Mucosa of rectum (tissue), 2 donors: ENCODE measurements around the gene LRRC46.

Experiments
- H3K27ac ChIP-seq, 2 donors: one replicate each; pipeline ENCODE4 v1.7.0; 2013; ENCODE audit warnings: inconsistent platforms in 2 of 2, low read depth in 2 of 2, low read length in 2 of 2
- H3K27me3 ChIP-seq, 2 donors: one replicate each; pipeline ENCODE4 v1.7.0; 2013; ENCODE audit warnings: low read length in 2 of 2; ENCODE audit not compliant: control insufficient read depth in 2 of 2, insufficient read depth in 2 of 2
- H3K36me3 ChIP-seq, 2 donors: one replicate each; pipeline ENCODE4 v1.7.0; 2013; ENCODE audit warnings: low read length in 2 of 2; ENCODE audit not compliant: control insufficient read depth in 2 of 2, insufficient read depth in 2 of 2
- H3K4me1 ChIP-seq, 2 donors: one replicate each; pipeline ENCODE4 v1.7.0; 2013; ENCODE audit warnings: low read length in 2 of 2, mild to moderate bottlenecking in 1 of 2; ENCODE audit not compliant: control insufficient read depth in 2 of 2, insufficient read depth in 2 of 2
- H3K4me3 ChIP-seq, 2 donors: one replicate each; pipeline ENCODE4 v1.7.0; 2013; ENCODE audit warnings: low read length in 2 of 2
- H3K9ac ChIP-seq, 2 donors: one replicate each; pipeline ENCODE4 v1.7.0; 2013; ENCODE audit warnings: low read length in 2 of 2, low read depth in 1 of 2, mild to moderate bottlenecking in 1 of 2
- H3K9me3 ChIP-seq, 2 donors: one replicate each; pipeline ENCODE4 v1.7.0; 2013; ENCODE audit warnings: low read length in 2 of 2; ENCODE audit not compliant: control insufficient read depth in 2 of 2
- donor health status: healthy.
- donor health status: Normal muscosa, but diverticular disease.

LRRC46 gene

DNA sequence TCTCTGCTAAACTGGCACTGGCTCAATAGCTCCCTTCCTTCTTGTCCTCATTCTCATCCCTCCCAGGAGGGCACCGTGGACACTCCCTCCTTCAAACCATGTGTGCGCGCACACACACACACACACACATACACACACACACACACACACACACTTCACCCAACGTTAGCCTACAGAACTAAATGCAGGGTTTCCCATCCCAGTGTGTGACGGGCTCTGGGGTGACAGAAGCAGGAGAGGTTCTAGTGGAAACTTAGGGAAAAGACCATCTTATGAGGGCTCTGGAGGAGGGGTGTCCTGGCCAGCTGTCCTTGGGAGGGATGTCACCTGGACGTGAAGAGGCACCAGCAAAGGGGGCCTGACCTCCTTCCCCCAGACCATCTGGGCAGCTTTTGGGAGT lies 29.6 kb upstream of the LRRC46 start:
- Histone ChIP-seq H3K27ac (no peak overlapping the region), H3K4me3 (no peak overlapping the region), H3K4me1 (no peaks in the 10 kb centered on the region), H3K9ac (no peak overlapping the region), H3K27me3 (no peaks in the 10 kb centered on the region), H3K36me3 (peaks cover 4% of the 10 kb centered on the region in 2 donors), H3K9me3 (no peaks in the 10 kb centered on the region)

DNA sequence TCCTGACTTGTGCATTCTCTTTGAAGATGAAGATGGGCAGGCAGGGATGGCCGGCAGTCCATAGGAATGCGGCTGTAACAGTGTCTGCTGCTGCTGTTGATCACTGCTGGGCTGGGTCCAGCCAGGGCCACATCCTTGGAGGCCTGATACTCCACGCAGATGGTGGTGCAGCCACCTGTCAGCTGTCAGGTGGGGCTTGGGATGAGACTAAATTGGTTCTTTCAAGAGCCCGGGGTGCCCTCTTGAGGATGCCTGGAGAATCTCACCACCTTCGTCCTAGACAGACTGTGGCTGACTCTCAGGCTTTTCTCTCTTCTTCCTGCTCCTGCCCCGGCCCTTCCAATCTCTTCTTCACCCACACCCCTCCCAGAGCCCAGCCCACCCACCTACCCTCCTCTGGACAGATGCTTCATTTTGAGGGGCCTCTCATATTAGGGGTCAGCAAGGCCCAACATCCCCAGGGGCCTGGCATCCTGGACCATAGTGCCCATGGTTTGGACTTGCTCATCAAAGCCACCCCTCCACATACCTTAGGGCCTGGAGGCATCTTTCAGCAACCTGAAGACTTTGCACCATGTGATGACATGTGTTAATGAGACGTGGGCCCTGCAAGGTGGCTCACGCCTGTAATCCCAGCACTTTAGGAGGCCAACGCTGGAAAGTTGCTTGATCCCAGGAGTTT lies 29.0 kb upstream of the LRRC46 start:
- Histone ChIP-seq H3K27me3 (no peaks in the 10 kb centered on the region), H3K4me3 (no peak overlapping the region), H3K9ac (no peak overlapping the region), H3K27ac (no peak overlapping the region), H3K9me3 (no peaks in the 10 kb centered on the region), H3K4me1 (no peaks in the 10 kb centered on the region), H3K36me3 (peaks cover 9 to 10% of the 10 kb centered on the region in 2 donors)

DNA sequence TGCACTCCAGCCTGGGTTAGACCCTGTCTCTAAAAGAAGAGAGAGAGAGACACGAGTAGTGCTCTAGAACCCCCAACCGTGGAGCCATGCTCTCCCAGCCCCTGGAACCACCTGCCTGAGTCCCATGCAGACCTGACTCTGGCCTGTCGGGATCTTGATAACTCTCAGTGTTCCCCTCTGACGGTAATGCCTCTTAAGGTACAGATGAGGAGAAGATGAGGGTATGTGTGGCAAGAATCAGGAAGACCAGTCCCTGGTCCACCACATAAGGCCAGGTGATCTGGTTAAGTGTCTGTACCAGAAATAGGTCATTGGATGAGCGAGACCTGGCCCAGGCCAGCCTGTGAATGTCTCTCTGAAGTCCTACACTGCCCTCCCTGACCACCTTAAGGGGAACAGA lies 28.3 kb upstream of the LRRC46 start:
- H3K4me1 ChIP-seq = no peaks in the 10 kb centered on the region
- H3K27me3 ChIP-seq = no peaks in the 10 kb centered on the region
- peaks cover 17% of the 10 kb centered on the region in 2 donors for H3K36me3 ChIP-seq
- no peaks in the 10 kb centered on the region for H3K9me3 ChIP-seq
- H3K27ac ChIP-seq = no peak overlapping the region
- no peak overlapping the region for H3K9ac ChIP-seq
- H3K4me3 ChIP-seq = no peak overlapping the region

DNA sequence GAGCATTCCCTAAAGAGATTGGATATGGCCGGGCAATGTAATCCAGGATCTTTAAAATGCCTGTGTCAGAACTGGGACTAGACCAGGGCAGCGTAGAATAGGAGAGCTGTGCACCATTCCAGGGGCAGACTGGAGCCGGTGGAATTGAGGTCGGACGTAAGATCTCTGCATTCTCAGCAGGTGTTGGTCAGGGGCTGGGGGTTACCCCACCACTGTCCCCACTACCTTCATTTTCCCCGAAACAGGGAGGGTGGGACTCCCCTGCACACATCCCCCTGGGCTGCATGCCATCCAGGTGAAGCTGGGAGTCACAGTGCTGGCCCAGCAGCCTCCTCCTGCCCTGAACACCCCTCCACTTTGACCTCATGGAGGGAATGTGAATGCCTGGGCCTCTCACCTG lies 27.7 kb upstream of the LRRC46 start:
- H3K9me3 ChIP-seq = no peaks in the 10 kb centered on the region
- H3K27ac ChIP-seq = no peak overlapping the region

DNA sequence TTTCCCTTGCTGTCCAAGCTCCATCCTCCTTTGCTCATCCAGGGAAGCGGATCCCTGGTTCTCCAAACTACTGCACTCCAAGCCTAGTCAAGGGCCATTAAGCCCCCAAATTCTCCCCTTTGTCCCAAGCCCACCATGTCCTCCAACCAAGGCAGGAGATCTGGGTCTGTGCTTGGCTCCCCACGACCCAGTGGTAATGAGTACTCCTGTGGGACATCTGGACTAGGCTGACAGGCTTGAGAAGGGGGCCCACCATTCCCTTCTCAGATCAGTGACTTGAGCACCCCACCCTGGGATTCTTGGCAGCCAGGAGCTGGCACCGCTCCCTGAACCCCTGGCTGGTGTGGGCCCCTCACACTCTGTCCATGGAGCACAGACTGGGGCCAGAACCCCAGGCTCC lies 27.0 kb upstream of the LRRC46 start:
- H3K36me3 ChIP-seq = peaks cover 29% of the 10 kb centered on the region in 2 donors
- no peaks in the 10 kb centered on the region for H3K27me3 ChIP-seq
- no peak overlapping the region for H3K9ac ChIP-seq
- no peaks in the 10 kb centered on the region for H3K9me3 ChIP-seq
- no peak overlapping the region for H3K4me3 ChIP-seq
- H3K27ac ChIP-seq = no peak overlapping the region
- peaks cover 0 to under 1% of the 10 kb centered on the region in 2 donors for H3K4me1 ChIP-seq

More for the DNA sequence above, 27.7 kb upstream of the LRRC46 start:
- Histone ChIP-seq H3K36me3 (peaks cover 22% of the 10 kb centered on the region in 2 donors), H3K27me3 (no peaks in the 10 kb centered on the region), H3K4me3 (no peak overlapping the region), H3K9ac (no peak overlapping the region), H3K4me1 (no peaks in the 10 kb centered on the region)

DNA sequence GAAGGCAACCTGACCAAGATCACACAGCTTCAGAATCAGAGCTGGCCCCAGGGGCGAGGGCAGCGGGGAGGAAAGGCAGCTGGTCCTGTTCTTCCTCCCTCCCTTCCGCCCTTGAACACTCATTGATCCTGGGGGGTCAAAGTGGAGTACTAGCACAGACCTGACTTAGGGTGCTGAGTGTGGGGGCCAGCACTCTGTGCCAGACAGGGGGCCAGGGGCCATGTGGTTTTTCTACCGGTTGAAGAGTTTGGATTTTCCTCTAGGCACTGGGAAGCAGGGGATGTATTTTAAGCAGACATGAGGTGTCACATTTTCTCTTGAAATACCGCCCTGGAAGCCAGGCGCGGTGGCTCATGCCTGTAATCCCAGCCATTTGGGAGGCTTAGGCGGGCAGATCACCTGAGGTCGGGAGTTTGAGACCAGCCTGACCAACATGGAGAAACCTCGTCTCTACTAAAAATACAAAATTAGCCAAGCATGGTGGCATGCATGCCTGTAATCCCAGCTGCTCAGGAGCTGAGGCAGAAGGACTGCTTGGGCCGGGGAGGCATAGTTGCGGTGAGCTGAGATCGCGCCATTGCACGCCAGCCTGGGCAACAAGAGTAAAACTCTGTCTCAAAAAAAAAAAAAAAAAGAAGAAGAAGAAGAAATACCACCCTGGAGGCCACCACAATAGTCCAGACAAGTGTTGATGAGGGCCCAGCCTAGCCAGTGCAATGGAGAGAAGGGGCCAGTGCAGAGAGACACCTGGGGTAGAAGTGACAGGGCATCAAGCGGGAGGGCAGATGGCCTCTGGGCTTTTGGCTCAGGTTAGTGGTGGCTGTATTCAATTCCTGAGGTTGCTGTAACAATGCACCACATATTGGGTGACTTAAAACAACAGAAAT lies 25.2 kb upstream of the LRRC46 start:
- Histone ChIP-seq H3K36me3 (peaks cover 37 to 39% of the 10 kb centered on the region in 2 donors), H3K9me3 (no peaks in the 10 kb centered on the region), H3K27ac (no peak overlapping the region), H3K27me3 (no peaks in the 10 kb centered on the region), H3K4me1 (peaks cover 15% of the 10 kb centered on the region in 2 donors), H3K4me3 (no peak overlapping the region), H3K9ac (no peak overlapping the region)

DNA sequence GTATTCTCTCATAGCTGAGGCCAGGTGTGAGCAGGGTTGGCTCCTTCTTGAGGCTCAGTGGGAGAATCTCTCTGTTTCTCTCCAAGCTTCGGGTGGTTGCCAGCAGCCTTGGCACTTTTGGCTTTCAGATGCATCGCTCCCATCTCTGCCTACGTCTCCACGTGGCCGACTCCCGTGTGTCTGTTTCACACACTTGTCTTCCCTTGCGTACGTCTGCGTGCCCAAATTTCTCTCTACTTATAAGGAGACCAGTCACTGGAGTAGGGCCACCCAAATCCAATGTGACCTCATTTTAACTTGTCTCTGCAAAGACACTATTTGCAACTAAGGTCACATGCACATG lies 24.6 kb upstream of the LRRC46 start:
- Histone ChIP-seq H3K4me3 (no peak overlapping the region), H3K9ac (no peak overlapping the region), H3K9me3 (no peaks in the 10 kb centered on the region), H3K27me3 (no peaks in the 10 kb centered on the region), H3K27ac (no peak overlapping the region), H3K4me1 (peaks cover 21% of the 10 kb centered on the region in 2 donors), H3K36me3 (peaks cover 39 to 43% of the 10 kb centered on the region in 2 donors)

DNA sequence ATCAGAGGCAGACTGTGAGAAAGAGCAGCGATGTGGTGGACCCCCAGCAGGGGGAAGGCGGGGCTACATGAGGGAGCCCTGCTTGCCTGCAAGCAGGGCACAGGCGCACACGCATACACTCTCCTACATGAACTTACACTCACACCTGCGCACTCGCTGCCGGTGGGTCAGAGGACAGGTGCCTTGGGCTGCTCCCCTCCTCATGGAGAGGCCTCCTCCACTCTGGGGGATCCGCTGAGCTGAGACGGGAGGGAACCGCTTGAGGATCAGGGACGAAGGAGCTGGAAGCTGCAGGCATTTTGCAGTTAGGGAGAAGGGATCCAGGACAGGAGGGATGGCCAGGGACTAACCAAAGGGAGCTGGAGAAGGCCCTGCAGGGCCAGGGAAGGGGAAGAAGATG lies 24.0 kb upstream of the LRRC46 start:
- Histone ChIP-seq H3K4me1 (peaks cover 21 to 24% of the 10 kb centered on the region in 2 donors), H3K36me3 (peaks cover 44 to 45% of the 10 kb centered on the region in 2 donors), H3K9ac (no peak overlapping the region), H3K27me3 (no peaks in the 10 kb centered on the region), H3K9me3 (no peaks in the 10 kb centered on the region), H3K4me3 (no peak overlapping the region), H3K27ac (no peak overlapping the region)

DNA sequence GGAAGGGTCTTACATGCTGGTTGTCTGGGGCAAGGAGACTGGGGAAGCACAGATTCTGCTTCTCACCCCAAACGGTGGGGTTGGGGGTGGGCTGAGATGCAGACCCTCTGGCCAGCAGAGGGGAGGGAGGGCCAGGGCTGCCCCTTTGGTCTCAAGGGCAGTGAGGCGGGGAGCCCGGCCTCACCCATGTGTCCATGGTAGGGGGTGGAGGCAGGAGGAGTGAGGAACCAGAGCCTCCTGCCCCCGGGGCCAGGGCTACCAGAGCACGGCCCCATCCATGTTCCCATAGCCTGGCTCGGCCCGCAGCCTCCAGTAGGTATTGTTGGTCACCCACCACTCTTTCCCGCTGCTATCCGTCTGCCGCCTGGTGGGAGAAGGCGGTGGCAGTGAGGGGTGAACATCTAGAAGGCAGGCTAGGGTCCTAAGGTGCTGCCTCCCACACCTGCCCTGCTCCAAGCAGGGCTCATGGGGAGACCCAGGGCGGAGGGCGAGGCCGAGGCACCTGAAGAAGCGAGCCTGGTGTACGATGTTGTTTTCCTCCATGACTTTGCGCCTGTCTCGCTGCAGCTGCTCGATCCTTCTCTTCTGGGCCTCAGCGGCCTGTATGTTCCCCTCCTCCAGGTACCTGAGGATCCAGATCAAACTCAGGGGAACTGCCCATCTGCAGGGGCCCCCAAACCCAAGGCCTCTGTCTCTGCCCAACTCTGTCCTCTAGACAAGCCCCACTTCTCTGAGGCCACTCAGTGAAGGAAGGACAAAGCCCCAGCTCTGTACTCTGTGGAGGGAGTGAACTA lies 23.2 kb upstream of the LRRC46 start:
- Histone ChIP-seq H3K27me3 (no peaks in the 10 kb centered on the region), H3K4me3 (no peak overlapping the region), H3K4me1 (peaks cover 21 to 24% of the 10 kb centered on the region in 2 donors), H3K36me3 (peaks cover 49 to 51% of the 10 kb centered on the region in 2 donors), H3K9ac (no peak overlapping the region), H3K9me3 (no peaks in the 10 kb centered on the region), H3K27ac (no peak overlapping the region)
